Tibial nerve (tissue), 4 donors: ENCODE data around the gene ALKBH4.

Experiments used
- EP300 ChIP-seq, 2 donors: sonication (generic); formaldehyde crosslinking; IDR thresholded peaks; one replicate each; pipeline ENCODE4 v1.6.1; 2017; ENCODE audit warnings: antibody characterized with exemption in 2 of 2, mild to moderate bottlenecking in 1 of 2
- POLR2A ChIP-seq, 2 donors: fragments of 450-650 bp; IDR thresholded peaks; one replicate each; pipeline ENCODE4 v1.6.1; 2017; ENCODE audit warnings: antibody characterized with exemption in 2 of 2, mild to moderate bottlenecking in 2 of 2, moderate library complexity in 2 of 2
- TF ChIP-seq, protein P1 (sequence below), 5 experiments: fragments of 200-600 bp in 3 of 5; fragments of 450-650 bp in 2 of 5; sonication (generic) in 3 of 5; IDR thresholded peaks; one replicate each; pipeline ENCODE4 v1.5.1; 2016 to 2019; ENCODE audit warnings: antibody characterized with exemption in 5 of 5, mild to moderate bottlenecking in 3 of 5, moderate library complexity in 2 of 5

DNA sequence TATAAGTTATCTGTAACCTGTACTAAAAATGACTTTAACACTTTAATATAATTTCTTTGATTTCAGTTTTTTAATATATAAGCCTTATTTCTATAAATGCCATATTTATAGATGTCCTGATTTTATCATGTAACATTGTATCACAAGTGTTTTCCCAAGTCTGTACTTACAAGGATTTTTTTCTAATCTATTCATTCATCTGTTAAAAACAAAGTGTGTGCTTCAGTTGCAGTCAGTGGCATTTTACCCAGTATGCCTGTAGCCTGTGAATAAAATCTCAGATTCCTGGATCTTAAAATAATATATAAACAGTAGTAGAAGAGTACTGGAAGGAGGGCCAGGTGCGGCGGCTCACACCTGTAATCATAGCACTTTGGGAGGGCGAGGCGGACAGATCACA, 51.1 kb downstream of the ALKBH4 start:
- TF ChIP-seq EP300 (IDR thresholded peaks at IDR 0.05) (no peak), POLR2A (IDR thresholded peaks at IDR 0.05) (no peak)
- TF ChIP-seq, protein P1, sequence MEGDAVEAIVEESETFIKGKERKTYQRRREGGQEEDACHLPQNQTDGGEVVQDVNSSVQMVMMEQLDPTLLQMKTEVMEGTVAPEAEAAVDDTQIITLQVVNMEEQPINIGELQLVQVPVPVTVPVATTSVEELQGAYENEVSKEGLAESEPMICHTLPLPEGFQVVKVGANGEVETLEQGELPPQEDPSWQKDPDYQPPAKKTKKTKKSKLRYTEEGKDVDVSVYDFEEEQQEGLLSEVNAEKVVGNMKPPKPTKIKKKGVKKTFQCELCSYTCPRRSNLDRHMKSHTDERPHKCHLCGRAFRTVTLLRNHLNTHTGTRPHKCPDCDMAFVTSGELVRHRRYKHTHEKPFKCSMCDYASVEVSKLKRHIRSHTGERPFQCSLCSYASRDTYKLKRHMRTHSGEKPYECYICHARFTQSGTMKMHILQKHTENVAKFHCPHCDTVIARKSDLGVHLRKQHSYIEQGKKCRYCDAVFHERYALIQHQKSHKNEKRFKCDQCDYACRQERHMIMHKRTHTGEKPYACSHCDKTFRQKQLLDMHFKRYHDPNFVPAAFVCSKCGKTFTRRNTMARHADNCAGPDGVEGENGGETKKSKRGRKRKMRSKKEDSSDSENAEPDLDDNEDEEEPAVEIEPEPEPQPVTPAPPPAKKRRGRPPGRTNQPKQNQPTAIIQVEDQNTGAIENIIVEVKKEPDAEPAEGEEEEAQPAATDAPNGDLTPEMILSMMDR (IDR thresholded peaks at IDR 0.05) = no peak
